Measurements from ENCODE around the gene CTBS. TPM values are rescaled to one million over a fixed set of nuclear protein-coding genes. Genes with fewer than 3 reads are reported as not detected.

Gene CTBS
- total RNA-seq, 1 donor, result 13.0 TPM

DNA sequence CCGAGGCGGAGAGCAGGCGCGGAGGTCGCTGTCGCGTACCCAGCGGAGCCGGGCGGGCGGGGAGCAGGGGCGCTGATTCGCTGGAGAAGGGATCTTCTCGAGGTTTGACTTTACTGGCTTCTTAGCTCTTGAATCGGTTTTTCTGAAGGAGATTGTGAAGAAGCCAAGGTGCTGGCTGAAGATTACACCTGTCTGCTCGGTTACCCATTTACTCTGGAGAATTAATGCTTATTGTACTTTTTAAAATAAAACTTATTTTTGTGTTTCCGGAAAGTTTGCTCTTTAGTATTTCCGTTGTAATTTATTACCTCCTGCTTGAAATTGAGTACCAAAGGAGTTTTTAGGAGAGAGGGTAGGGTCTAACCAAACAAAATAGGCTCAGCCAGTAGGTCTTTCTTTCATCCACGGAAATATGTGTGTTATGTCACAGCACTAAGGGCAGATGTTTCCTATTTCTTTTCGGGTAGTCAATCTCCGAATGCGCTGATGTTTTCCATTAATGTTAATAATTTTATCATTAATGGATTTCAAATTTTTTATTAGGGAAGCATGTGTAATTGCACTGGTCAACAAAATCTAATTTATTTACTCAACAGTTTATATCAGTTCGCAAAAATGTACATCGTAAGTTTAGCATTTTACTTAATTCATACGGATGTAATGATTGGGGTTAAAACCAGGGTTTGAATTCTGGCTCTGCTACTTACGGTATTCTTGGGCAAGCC is 67.3 kb downstream of the CTBS start:
- peaks cover 29% of the 10 kb centered on the region for H4K20me1 ChIP-seq (ENCODE audit: insufficient read depth, low read length)
- H3K4me3 ChIP-seq (ENCODE audit: insufficient read depth, low read length), result peak overlapping the region; percentile 91
- H3K4me2 ChIP-seq (ENCODE audit: insufficient read depth, low read length), result peak overlapping the region; percentile 81
- no peaks in the 10 kb centered on the region for H3K27me3 ChIP-seq (ENCODE audit: insufficient read depth, low read length)
- TF ChIP-seq, protein P1, sequence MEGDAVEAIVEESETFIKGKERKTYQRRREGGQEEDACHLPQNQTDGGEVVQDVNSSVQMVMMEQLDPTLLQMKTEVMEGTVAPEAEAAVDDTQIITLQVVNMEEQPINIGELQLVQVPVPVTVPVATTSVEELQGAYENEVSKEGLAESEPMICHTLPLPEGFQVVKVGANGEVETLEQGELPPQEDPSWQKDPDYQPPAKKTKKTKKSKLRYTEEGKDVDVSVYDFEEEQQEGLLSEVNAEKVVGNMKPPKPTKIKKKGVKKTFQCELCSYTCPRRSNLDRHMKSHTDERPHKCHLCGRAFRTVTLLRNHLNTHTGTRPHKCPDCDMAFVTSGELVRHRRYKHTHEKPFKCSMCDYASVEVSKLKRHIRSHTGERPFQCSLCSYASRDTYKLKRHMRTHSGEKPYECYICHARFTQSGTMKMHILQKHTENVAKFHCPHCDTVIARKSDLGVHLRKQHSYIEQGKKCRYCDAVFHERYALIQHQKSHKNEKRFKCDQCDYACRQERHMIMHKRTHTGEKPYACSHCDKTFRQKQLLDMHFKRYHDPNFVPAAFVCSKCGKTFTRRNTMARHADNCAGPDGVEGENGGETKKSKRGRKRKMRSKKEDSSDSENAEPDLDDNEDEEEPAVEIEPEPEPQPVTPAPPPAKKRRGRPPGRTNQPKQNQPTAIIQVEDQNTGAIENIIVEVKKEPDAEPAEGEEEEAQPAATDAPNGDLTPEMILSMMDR (IDR thresholded peaks at IDR 0.05; ENCODE audit: extremely low read depth, low read depth, low read length), result no peak
- peaks cover 47% of the 10 kb centered on the region for H3K79me2 ChIP-seq (ENCODE audit: insufficient read depth, low read length)
- no peak for DNase-seq (ENCODE audit: insufficient read length, low spot score, missing footprints)
- peaks cover 27% of the 10 kb centered on the region for H3K4me1 ChIP-seq (ENCODE audit: insufficient read depth, low read length)
- peaks cover 12% of the 10 kb centered on the region for H3K36me3 ChIP-seq (ENCODE audit: insufficient read depth, low read length)
- H3K27ac ChIP-seq (ENCODE audit: low read depth, low read length), result peak overlapping the region; percentile 97
- H2AFZ ChIP-seq (ENCODE audit: low read length), result peak overlapping the region; percentile 92
- no peaks in the 10 kb centered on the region for H3K9me3 ChIP-seq (ENCODE audit: low read depth, low read length)

DNA sequence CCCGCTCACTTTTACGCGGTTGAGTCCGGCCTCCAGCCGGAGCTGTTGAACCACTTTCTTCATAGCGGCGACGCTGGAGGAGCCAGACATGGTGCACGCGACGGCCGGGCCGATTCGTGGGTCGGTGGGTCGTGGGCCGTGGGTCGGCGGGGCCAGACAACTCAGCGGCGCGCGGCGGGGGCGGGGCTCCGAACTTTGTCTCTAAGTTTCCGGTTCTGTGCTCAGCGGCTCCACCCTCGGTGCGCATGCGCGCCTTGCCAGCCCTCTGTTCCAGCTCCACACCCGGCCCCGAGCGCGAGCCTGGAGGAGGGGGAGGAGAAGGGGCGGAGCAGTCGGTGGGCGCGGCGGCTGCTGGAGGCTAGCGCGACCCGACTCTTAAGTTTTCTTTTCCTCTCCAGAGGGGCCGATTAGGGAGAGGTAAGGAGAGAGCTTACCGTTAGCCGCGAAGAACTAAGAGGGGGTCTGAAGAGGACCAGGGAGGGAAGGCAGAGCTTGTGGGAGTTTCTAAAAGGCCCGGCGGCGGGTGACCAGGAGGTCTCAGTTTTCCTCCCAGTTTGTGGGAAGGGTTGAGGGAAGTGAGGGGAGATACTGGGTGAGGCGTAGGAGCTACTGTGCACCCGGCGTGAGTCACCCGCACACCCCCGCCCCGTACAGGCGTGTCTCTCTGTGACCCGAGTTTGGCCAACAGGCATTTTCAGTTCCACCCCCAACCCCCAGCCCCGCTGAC is 68.1 kb downstream of the CTBS start, which contains the start of the genes GNG5 and SPATA1:
Gene GNG5, minus strand, starts transcription at position 580 of the 727 bp plus-strand sequence. Its CDS starts 490 bp downstream, at position 90.
Gene SPATA1, plus strand, starts transcription at position 385 of the 727 bp plus-strand sequence. CDS start 9,974 bp downstream, outside the sequence.
- H3K4me1 ChIP-seq (ENCODE audit: insufficient read depth, low read length), result peaks cover 27% of the 10 kb centered on the region
- H3K4me3 ChIP-seq (ENCODE audit: insufficient read depth, low read length), result peak within 1 kb of the TSS; percentile 91
- no peaks in the 10 kb centered on the region for H3K27me3 ChIP-seq (ENCODE audit: insufficient read depth, low read length)
- peaks cover 19% of the 10 kb centered on the region for H3K36me3 ChIP-seq (ENCODE audit: insufficient read depth, low read length)
- H3K27ac ChIP-seq (ENCODE audit: low read depth, low read length), result peak within 1 kb of the TSS; percentile 97
- H3K79me2 ChIP-seq (ENCODE audit: insufficient read depth, low read length), result peaks cover 54% of the 10 kb centered on the region
- peak within 1 kb of the TSS; percentile 92 for H2AFZ ChIP-seq (ENCODE audit: low read length)
- H3K9me3 ChIP-seq (ENCODE audit: low read depth, low read length), result no peaks in the 10 kb centered on the region
- peaks cover 35% of the 10 kb centered on the region for H4K20me1 ChIP-seq (ENCODE audit: insufficient read depth, low read length)
- TF ChIP-seq, protein P1 (IDR thresholded peaks at IDR 0.05; ENCODE audit: extremely low read depth, low read depth, low read length), result no peak
- H3K4me2 ChIP-seq (ENCODE audit: insufficient read depth, low read length), result peak within 1 kb of the TSS; percentile 94
- peak; percentile 99 for DNase-seq (ENCODE audit: insufficient read length, low spot score, missing footprints)

DNA sequence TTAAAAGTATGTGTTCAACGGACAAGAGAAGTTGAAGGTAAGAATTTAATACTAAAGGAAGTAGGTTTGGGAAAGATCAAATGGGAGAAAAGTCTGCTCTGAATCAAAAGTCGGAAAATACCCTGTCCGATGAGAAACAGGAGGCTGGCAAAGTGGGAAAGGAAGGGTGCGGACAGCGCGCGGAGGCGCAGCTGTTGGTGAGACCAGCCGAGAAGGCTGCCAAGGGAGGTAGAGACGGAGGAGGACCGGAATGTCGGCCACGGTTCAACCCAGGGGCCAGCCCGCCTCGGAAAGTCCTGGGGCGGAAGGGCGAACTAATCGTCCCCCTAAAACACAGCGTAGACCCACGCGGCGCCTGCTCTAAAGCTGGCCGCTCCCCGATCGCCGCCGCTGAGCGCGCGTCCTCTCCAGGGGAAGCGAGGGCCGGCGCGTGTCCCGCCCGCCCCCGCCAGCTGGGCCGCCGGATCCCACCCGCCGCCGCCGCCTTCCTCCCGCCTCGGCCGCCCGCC is 68.7 kb downstream of the CTBS start:
- TF ChIP-seq, protein P1 (IDR thresholded peaks at IDR 0.05; ENCODE audit: extremely low read depth, low read depth, low read length), result no peak
- H3K9me3 ChIP-seq (ENCODE audit: low read depth, low read length), result no peaks in the 10 kb centered on the region
- peaks cover 27% of the 10 kb centered on the region for H3K4me1 ChIP-seq (ENCODE audit: insufficient read depth, low read length)
- DNase-seq (ENCODE audit: insufficient read length, low spot score, missing footprints), result peak; percentile 85
- peak overlapping the region; percentile 91 for H3K4me3 ChIP-seq (ENCODE audit: insufficient read depth, low read length)
- peak overlapping the region; percentile 94 for H3K4me2 ChIP-seq (ENCODE audit: insufficient read depth, low read length)
- peak overlapping the region; percentile 67 for H2AFZ ChIP-seq (ENCODE audit: low read length)
- H3K36me3 ChIP-seq (ENCODE audit: insufficient read depth, low read length), result peaks cover 26% of the 10 kb centered on the region
- H4K20me1 ChIP-seq (ENCODE audit: insufficient read depth, low read length), result peaks cover 36% of the 10 kb centered on the region
- H3K27me3 ChIP-seq (ENCODE audit: insufficient read depth, low read length), result no peaks in the 10 kb centered on the region
- peak overlapping the region; percentile 97 for H3K27ac ChIP-seq (ENCODE audit: low read depth, low read length)
- H3K79me2 ChIP-seq (ENCODE audit: insufficient read depth, low read length), result peaks cover 61% of the 10 kb centered on the region
